SK-N-MC (cell line): Measurements from ENCODE around the gene DNAH17.

Experiments used
- DNase-seq: peaks from one replicate; pipeline ENCODE4 v3.0.0-alpha.2; 2011; ENCODE audit warnings: low read depth, low spot score
- H3K27ac ChIP-seq: fragments of 200-600 bp; sonication (generic); 2 replicates; pipeline ENCODE4 v1.5.1; 2016; ENCODE audit warnings: mixed run types
- H3K36me3 ChIP-seq: fragments of 200-600 bp; sonication (generic); 2 replicates; pipeline ENCODE4 v1.6.1; 2017; ENCODE audit warnings: antibody characterized with exemption, low read length, mixed read lengths; ENCODE audit not compliant: insufficient read depth
- H3K4me3 ChIP-seq: fragments of 200-600 bp; sonication (generic); 2 replicates; pipeline ENCODE4 v1.5.1; 2016
- H3K9ac ChIP-seq: fragments of 200-600 bp; sonication (generic); 2 replicates; pipeline ENCODE4 v1.8.0; 2017; ENCODE audit warnings: mixed run types, mixed read lengths; ENCODE audit not compliant: insufficient read length
- H3K9me3 ChIP-seq: fragments of 200-600 bp; sonication (generic); 2 replicates; pipeline ENCODE4 v1.6.1; 2017; ENCODE audit warnings: low read depth, mild to moderate bottlenecking, antibody characterized with exemption, low read length, moderate library complexity, mixed read lengths
- EZH2 ChIP-seq: fragments of 200-600 bp; sonication (generic); IDR thresholded peaks from one replicate; pipeline ENCODE4 v1.6.1; 2017; ENCODE audit warnings: antibody characterized with exemption
- FOXP2 ChIP-seq: optimal IDR thresholded peaks from 2 replicates; pipeline ENCODE3; 2011; ENCODE audit warnings: mild to moderate bottlenecking, moderate library complexity; ENCODE audit not compliant: insufficient read depth; ENCODE audit errors: extremely low read length, control extremely low read depth
- POLR2AphosphoS5 ChIP-seq: IDR thresholded peaks from 2 replicates; pipeline ENCODE4 v1.6.1; 2012; ENCODE audit warnings: mild to moderate bottlenecking, low read depth, low read length, borderline replicate concordance

The DNAH17 gene, protein sequence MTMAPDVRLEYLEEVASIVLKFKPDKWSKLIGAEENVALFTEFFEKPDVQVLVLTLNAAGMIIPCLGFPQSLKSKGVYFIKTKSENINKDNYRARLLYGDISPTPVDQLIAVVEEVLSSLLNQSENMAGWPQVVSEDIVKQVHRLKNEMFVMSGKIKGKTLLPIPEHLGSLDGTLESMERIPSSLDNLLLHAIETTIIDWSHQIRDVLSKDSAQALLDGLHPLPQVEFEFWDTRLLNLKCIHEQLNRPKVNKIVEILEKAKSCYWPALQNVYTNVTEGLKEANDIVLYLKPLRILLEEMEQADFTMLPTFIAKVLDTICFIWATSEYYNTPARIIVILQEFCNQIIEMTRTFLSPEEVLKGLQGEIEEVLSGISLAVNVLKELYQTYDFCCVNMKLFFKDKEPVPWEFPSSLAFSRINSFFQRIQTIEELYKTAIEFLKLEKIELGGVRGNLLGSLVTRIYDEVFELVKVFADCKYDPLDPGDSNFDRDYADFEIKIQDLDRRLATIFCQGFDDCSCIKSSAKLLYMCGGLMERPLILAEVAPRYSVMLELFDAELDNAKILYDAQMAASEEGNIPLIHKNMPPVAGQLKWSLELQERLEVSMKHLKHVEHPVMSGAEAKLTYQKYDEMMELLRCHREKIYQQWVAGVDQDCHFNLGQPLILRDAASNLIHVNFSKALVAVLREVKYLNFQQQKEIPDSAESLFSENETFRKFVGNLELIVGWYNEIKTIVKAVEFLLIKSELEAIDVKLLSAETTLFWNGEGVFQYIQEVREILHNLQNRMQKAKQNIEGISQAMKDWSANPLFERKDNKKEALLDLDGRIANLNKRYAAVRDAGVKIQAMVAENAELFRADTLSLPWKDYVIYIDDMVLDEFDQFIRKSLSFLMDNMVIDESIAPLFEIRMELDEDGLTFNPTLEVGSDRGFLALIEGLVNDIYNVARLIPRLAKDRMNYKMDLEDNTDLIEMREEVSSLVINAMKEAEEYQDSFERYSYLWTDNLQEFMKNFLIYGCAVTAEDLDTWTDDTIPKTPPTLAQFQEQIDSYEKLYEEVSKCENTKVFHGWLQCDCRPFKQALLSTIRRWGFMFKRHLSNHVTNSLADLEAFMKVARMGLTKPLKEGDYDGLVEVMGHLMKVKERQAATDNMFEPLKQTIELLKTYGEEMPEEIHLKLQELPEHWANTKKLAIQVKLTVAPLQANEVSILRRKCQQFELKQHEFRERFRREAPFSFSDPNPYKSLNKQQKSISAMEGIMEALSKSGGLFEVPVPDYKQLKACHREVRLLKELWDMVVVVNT (N-terminal part only)

DNA sequence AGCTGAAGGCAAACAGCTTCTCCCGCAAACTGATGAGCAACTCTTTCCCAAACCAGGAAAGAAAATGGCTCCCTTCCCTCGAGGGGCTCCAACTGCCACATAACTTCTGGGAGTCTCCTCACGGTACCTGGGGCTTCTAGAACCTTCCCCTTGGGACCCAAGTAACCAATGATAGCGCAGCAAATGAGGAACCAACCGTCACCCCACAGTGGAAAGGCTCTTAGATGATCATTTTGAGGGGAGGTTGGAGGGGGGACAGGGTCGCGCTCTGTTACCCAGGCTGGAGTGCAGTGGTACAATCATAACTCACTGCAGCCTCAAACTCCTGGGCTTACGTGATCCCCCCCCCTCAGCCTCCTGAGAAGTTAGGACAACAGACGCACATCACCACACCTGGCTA, at the start of gene DNAH17:
TSS of gene DNAH17 (minus strand) at position 101 of the 400 bp plus-strand sequence. CDS start 2,339 bp downstream, outside the sequence.
- H3K4me3 ChIP-seq, result no peak within 1 kb of the TSS
- TF ChIP-seq EZH2, result no peak
- TF ChIP-seq POLR2AphosphoS5, result no peak
- TF ChIP-seq FOXP2, result no peak
- H3K9me3 ChIP-seq, result no peaks in the 10 kb centered on the region
- H3K27ac ChIP-seq, result no peak within 1 kb of the TSS
- H3K36me3 ChIP-seq, result no peaks in the 10 kb centered on the region
- no peak within 1 kb of the TSS for H3K9ac ChIP-seq
- DNase-seq, result no peak

DNA sequence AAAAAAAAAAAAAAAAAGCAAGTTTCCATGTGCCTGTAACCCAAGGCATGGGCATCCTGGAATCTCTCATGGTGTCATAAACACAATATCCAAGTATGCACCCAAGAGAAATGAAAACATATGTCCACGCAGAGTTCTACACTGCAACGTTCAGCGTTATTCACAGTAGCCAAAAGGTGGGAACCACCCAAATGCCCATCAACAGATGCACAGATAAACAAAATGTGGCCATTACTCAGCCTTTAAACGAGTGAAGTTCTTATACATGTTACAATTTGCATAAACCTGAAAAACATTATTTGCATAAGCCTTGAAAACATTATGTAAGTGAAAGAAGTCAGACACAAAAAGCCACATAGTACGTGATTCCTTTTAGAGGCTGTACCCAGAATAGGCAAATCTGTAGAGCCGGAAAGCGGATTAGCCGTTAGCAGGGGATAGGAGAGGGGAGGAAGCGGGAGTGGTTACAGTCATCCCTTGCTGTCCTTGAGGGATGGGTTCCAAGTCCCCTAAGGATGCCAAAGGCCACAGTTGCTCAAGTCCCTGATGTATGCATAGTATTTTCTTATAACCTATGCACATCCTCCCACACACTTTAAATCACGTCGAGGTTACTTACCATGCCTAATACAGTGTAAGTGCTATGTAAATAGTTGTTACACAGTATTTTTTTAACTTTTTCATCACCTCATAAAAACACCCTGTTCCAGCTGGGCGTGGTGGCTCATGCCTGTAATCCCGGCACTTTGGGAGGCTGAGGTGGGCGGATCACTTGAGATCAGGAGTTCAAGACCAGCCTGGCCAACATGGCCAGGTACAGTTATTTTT, 47.3 kb upstream of the DNAH17 start:
- Histone ChIP-seq H3K9ac (no peak overlapping the region), H3K4me3 (no peak overlapping the region), H3K9me3 (no peaks in the 10 kb centered on the region), H3K27ac (no peak overlapping the region), H3K36me3 (no peaks in the 10 kb centered on the region)
- TF ChIP-seq FOXP2 (no peak), EZH2 (no peak)
- no peak for DNase-seq

DNA sequence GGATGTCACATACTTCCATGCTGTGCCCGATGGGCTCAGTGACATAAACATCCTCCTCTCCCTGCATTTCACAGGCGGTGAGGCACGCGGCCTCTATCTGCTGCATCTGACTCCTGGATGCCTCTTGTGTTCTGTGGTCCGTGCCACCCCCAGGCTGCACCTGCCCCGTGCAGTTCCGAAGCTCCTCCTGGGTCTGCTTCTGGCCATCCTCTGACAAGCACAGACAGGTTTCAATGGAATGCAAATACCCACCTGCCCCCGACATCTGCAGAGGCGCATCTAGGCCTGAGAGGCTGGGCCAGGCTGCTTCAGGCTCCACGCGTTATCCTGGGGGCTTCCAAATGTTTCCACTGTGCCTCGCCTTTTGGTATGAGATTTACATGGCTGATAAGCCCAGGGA, 46.3 kb upstream of the DNAH17 start:
- no peak for DNase-seq
- no peak overlapping the region for H3K4me3 ChIP-seq
- no peak overlapping the region for H3K27ac ChIP-seq
- H3K9me3 ChIP-seq, result no peaks in the 10 kb centered on the region
- no peaks in the 10 kb centered on the region for H3K36me3 ChIP-seq
- TF ChIP-seq POLR2AphosphoS5 (no peak), EZH2 (no peak)
- no peak overlapping the region for H3K9ac ChIP-seq

DNA sequence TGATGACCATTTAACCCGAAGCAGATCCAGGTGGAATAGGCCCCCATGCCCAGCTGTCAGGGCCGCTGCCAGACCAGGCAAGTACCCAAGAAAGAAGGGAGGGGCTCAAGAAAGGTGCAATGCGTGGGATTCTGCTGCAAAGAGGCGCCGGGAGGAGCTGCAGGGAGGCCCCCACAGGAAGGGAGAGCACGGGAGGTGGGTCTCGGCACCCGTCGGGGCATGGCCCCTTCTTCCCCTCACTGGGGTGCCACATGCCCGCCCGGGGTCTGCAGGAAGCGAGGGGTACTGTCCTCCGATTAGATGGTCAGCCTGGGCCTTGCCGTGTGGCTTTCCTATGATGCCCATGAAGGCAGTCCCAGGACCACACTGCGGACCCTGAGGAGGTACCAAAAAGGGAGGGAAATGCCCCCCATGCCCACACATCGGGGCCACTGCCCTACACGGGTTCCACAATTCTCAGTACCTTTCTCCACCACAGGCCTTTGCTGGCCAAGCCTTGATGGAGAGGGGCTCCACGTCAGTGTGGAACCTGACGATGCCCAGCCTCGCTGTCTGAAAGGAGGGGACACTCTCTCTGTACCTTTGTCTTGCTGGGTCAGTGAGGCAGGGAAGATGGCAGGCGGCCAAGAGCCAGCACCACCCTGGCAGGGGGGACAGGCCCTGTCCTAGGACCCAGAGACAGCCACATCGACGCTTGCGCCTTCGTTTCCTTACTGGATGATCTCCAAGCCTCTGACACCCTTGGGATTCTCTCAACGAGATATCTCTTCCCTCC, 45.5 kb upstream of the DNAH17 start:
- no peak for DNase-seq
- H3K36me3 ChIP-seq, result no peaks in the 10 kb centered on the region
- TF ChIP-seq EZH2 (no peak), FOXP2 (no peak), POLR2AphosphoS5 (no peak)
- H3K27ac ChIP-seq, result no peak overlapping the region
- no peak overlapping the region for H3K9ac ChIP-seq
- no peak overlapping the region for H3K4me3 ChIP-seq
- no peaks in the 10 kb centered on the region for H3K9me3 ChIP-seq

DNA sequence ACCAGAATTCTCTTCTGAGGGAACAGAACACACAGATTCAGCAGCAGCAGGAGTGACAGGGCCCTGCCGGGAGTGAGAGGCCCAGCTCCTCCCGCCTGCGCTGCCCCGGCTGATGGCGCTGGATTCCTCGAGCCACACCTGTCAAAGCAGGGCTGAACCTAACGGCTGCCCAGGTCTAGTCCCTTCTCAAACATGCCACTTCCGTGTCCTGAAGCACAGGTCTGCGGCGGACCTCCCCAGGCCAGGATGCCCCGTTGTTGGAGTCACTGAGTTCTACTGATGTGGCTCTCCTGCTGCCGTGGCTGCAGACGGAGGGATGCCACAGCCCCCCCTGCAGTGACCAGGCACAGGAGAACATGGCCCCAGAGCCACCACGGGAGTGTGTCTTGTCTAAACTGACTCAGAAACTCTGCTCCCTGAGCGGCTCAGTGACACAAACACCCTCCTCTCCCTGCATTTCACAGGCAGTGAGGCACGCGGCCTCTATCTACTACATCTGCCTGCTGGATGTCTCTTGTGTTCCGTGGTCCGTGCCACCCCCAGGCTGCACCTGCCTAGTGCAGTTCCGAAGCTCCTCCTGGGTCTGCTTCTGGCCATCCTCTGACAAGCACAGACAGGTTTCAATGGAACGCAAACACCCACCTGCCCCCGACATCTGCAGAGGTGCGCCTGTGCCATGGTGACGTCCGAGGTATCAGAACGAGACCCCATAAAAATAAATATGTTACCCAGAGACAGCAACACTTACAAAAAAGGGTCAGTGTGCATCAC, 44.7 kb upstream of the DNAH17 start:
- DNase-seq, result no peak
- Histone ChIP-seq H3K4me3 (no peak overlapping the region), H3K9ac (no peak overlapping the region)

DNA sequence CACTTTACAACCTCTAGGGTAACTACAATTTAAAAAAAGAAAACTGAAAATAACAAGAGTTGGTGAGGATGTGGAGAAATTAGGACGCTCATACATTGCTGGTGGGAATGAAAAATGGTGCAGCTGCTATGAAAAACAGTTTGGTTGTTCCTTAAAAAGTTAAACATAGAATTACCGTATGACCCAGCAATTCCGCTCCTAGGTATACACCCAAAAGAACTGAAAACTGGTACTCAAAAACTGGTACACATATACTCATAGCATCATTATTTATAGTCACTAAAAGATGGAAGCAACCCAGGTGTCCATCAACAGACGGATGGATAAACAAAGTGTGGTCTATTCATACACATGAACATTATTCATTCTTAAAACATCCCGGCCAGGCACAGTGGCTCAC, 42.9 kb upstream of the DNAH17 start:
- Histone ChIP-seq H3K4me3 (no peak overlapping the region), H3K27ac (no peak overlapping the region), H3K36me3 (no peaks in the 10 kb centered on the region), H3K9me3 (no peaks in the 10 kb centered on the region), H3K9ac (no peak overlapping the region)
- no peak for TF ChIP-seq FOXP2
- no peak for TF ChIP-seq EZH2
- TF ChIP-seq POLR2AphosphoS5, result no peak
- DNase-seq, result no peak

More for the DNA sequence above, 44.7 kb upstream of the DNAH17 start:
- TF ChIP-seq POLR2AphosphoS5, result no peak
- TF ChIP-seq EZH2, result no peak
- no peak for TF ChIP-seq FOXP2
- no peaks in the 10 kb centered on the region for H3K36me3 ChIP-seq
- H3K27ac ChIP-seq, result no peak overlapping the region
- no peaks in the 10 kb centered on the region for H3K9me3 ChIP-seq
